LNCaP clone FGC (cell line): ENCODE measurements around the gene TRIM17.

ENCODE experiments used
- DNase-seq: peaks from one replicate; pipeline ENCODE4 v3.0.0-alpha.2; 2011; ENCODE audit warnings: low read depth
- H3K4me3 ChIP-seq: 2 replicates; pipeline ENCODE4 v1.5.1; 2011; ENCODE audit warnings: mild to moderate bottlenecking, low read depth, low read length, control low read depth
- TF ChIP-seq, protein P1 (sequence below): IDR thresholded peaks from 2 replicates; pipeline ENCODE4 v1.5.1; 2012; ENCODE audit warnings: mild to moderate bottlenecking; ENCODE audit not compliant: control insufficient read depth, insufficient read depth; ENCODE audit errors: extremely low read depth

The TRIM17 gene

DNA sequence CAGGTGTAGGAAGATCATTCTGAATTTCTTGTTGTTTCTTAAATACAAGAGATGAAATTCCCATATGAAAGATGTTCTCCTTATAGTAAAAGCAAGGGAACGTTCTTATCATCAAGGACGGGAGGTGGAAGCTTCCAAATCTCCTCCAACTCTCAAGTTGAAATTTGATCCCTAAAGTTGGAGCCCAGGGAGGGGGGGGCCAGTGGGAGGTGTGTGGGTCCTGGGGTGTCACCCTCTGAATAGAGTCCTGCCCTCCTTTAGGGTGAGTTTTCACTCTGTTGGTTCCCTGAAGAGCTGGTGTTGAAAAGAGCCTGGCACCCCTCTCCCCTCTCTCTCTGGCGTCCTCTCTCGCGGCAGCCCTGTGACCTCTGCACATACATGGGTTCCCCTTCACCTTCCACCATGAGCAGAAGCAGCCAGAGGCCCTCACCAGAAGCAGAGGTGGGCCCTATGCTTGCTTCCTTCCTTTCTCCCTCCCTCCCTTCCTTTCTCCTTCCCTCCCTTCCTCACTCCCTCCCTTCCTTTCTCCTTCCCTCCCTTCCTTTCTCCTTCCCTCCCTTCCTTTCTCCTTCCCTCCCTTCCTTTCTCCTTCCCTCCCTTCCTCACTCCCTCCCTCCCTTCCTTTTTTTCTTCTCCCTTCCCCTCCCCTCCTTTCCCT lies 10.0 kb upstream of the TRIM17 start:
- TF ChIP-seq, protein P1, sequence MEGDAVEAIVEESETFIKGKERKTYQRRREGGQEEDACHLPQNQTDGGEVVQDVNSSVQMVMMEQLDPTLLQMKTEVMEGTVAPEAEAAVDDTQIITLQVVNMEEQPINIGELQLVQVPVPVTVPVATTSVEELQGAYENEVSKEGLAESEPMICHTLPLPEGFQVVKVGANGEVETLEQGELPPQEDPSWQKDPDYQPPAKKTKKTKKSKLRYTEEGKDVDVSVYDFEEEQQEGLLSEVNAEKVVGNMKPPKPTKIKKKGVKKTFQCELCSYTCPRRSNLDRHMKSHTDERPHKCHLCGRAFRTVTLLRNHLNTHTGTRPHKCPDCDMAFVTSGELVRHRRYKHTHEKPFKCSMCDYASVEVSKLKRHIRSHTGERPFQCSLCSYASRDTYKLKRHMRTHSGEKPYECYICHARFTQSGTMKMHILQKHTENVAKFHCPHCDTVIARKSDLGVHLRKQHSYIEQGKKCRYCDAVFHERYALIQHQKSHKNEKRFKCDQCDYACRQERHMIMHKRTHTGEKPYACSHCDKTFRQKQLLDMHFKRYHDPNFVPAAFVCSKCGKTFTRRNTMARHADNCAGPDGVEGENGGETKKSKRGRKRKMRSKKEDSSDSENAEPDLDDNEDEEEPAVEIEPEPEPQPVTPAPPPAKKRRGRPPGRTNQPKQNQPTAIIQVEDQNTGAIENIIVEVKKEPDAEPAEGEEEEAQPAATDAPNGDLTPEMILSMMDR, result no peak
- no peak overlapping the region for H3K4me3 ChIP-seq
- no peak for DNase-seq

DNA sequence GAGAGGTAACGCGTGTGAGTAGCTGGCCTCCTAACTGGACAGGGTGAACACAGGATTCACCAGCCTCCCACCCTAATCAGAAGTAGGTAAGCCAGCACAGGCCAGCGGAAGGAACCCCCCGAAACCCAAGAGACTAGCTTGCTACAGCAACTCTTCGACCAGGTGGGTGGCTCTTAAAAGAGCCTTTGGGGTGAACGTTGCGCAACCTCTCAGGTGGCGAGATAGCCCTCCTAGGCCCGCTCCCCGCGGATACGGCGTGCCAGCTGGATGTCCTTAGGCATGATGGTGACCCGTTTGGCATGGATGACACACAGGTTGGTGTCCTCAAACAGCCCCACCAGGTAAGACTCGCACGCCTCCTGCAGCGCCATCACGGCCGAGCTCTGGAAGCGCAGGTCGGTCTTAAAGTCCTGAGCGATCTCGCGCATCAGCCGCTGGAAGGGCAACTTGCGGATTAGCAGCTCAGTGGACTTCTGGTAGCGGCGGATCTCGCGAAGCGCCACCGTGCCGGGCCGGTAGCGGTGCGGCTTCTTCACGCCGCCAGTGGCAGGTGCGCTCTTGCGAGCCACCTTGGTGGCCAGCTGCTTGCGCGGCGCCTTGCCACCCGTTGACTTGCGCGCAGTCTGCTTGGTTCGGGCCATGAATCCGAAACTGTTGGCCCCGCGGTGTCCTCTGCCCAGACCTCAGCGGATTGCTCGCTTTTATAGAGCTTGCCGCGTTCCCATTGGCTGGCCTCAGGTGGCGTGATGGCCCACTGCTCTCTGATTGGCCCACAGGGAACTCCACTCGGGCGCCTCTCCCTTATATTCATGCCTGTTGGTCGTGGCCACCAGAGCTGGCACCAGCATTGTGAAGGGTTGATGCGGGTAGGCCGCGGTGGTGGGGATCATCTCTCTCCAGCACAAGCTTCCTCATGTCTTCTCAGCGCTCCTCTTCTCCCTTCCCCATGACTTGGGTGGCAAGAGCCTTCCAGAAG lies 8.3 kb upstream of the TRIM17 start:
- TF ChIP-seq, protein P1, result no peak
- DNase-seq, result no peak
- H3K4me3 ChIP-seq, result no peak overlapping the region

DNA sequence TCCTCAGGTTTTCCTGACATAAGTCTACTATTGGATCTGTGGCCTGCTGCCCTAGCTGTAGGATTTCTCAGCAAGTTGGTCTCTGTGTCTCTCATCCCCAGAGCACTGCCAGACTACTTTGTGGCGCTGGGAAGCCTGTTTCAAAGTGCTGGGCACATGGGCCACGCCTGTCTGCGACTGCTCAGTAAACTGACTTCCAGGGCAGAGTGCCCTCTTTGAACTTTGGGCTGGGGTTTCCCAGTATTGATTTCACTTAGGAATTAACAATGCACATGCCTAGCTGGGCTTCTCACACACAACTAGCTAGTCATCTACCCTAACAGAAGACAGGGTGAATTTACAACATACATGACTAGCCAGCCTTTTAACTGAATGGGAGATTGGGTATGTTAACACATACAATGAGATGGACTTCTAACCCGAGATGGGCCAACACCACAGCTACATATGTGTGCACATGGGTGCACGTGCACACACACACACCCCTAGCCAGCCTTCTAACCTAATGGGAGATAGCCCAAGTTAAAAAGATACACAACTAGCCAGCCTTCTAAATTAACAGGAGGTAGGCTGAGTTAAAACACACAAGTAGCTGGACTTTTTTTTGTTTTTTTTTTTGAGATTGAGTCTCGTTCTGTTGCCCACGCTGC lies 6.9 kb upstream of the TRIM17 start:
- H3K4me3 ChIP-seq, result no peak overlapping the region
- TF ChIP-seq, protein P1, result no peak
- no peak for DNase-seq

DNA sequence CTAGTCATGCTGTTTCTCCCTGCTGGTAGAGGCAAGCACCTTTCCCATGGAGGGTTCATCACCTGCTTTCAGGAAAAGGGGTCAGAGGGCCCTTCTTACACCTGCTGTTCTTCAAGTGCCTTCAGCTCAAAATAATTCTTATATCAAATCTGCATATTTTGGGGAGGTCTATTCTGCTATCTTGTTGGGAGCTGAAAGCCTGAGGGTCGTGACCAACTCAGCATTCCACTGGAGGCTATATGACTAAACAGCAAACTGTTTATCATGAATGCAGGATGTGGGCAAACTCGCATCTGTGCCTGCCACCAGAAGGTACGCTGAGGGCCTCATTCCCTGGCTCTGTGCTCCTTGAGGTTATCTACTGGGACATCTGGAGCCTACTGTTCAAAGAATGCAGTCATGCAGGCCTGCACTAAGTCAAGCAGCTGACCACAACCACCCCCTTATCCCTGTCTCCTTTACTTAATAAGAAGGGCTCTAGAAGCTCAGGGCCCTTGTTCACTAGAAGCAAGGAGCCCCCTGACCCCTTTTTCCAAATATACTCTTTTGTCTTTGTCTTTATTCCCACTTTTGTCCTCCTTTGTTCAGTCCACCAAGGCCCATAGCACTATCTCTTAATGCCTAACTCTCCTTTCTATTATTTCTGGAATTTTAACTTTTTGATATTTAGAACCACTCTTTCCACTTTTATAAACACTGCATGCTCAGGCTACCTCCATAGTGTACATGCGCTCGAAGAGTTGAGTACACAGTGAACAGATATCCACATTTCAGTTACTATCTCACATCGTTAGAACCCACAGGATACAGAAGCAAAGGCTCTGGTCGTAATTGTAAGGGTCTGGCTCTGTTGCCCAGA lies 4.5 kb upstream of the TRIM17 start:
- no peak for DNase-seq
- TF ChIP-seq, protein P1, result no peak
- no peak overlapping the region for H3K4me3 ChIP-seq

DNA sequence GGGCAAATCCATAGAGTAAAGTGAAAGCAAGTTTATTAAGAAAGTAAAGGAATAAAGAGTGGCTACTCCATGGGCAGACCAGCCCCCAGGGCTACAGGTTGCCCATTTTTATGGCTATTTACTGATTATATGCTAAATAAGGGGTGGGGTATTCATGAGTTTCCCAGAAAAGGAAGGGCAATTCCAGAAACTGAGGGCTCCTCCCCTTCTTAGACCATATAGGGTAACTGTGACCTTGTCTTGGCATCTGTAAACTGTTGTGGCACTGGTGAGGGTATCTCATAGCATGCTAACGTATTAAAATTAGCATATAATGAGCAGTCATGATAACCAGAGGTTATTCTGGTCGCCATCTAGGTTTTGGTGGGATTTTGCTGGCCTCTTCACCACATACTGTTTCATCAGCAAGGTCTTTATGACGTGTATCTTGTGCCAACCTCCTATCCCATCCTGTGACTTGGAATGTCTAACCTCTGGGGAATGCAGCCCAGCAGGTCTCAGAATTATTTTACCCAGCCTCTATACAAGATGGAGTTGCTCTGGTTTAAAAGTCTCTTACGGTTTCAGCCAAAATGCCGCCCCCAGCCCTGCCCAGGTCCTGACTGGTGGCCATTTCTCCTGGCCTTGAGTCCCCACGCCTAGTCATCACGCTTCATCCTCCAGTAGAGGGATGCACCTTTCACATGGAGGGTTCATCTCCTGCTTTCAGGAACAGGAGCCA lies 982 bp upstream of the TRIM17 start:
- no peak overlapping the region for H3K4me3 ChIP-seq
- TF ChIP-seq, protein P1, result no peak

DNA sequence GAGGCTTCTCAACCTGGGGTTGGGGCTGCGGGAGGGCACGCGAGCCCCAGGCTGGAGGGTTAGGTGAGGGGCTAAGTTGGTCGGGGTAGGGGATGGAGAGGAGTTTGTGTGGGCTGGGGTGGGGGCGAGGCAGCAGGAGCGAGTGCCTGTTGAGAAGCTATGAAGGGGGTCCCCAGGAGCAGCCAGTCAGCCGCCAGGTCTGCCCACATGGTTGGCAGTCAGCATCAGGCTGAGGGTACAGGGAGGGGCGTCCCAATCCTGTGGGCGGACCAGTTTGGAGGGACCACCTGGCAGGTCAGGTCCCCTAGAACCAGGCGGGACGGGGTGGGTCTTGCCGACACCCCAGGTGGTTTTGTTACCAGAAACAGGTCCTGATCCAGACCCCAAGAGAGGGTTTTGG lies 400 bp upstream of the TRIM17 start:
- DNase-seq, result no peak
- TF ChIP-seq, protein P1, result no peak
- H3K4me3 ChIP-seq, result no peak overlapping the region

More for the DNA sequence above, 982 bp upstream of the TRIM17 start:
- DNase-seq, result no peak
